ENCODE measurements around the gene STX16. TPM values are rescaled to one million over a fixed set of nuclear protein-coding genes. Genes with fewer than 3 reads are reported as not detected.
A peak's percentile ranks its signal among the peaks of the same experiment; 100 is the strongest.

STX16 gene
- total and polyA plus RNA-seq, 2 donors (not counting 1 experiment from before 2014, with no cell fraction given): 39.3 to 64.9 TPM

GRCh38 chr20:58664331-58664730, 13.2 kb downstream of the STX16 start:
- TF ChIP-seq CTCF (conservative IDR thresholded peaks at IDR 0.05 in 1 of 2, IDR thresholded peaks at IDR 0.05 in 1 of 2; ENCODE audit: low read depth in 1 of 2, low read length in 2 of 2): no peak
- TF ChIP-seq EZH2 (IDR thresholded peaks at IDR 0.05; ENCODE audit: low read length, missing control alignments): no peak
- H3K27ac ChIP-seq (ENCODE audit: insufficient read depth, low read length): no peak overlapping the region
- peaks cover 46% of the 10 kb centered on the region for H3K79me2 ChIP-seq (ENCODE audit: control insufficient read depth, insufficient read depth, low read length)
- no peak for DNase-seq (ENCODE audit: low read depth in 2 of 2)
- H2AFZ ChIP-seq (ENCODE audit: low read length): no peak overlapping the region
- no peaks in the 10 kb centered on the region for H3K27me3 ChIP-seq (ENCODE audit: control insufficient read depth, insufficient read depth, low read length)
- no peaks in the 10 kb centered on the region for H3K4me1 ChIP-seq (ENCODE audit: control insufficient read depth, extremely low read depth, insufficient read depth, low read length)
- H3K4me3 ChIP-seq (replicated peaks in 1 of 4; ENCODE audit: control extremely low read depth in 1 of 4, insufficient read depth in 1 of 4, low read depth in 3 of 4, low read length in 4 of 4): no peak overlapping the region
- no peak overlapping the region for H3K4me2 ChIP-seq (ENCODE audit: extremely low read depth, insufficient read depth, low read length)
- no peak overlapping the region for H3K9ac ChIP-seq (ENCODE audit: insufficient read depth, low read length)
- H3K9me3 ChIP-seq (ENCODE audit: control insufficient read depth, insufficient read depth, low read depth, low read length): no peaks in the 10 kb centered on the region
- peaks cover 4% of the 10 kb centered on the region for H3K36me3 ChIP-seq (ENCODE audit: control insufficient read depth, insufficient read depth, low read length)
- H4K20me1 ChIP-seq (ENCODE audit: control insufficient read depth, extremely low read depth, insufficient read depth, low read length): no peaks in the 10 kb centered on the region

DNA sequence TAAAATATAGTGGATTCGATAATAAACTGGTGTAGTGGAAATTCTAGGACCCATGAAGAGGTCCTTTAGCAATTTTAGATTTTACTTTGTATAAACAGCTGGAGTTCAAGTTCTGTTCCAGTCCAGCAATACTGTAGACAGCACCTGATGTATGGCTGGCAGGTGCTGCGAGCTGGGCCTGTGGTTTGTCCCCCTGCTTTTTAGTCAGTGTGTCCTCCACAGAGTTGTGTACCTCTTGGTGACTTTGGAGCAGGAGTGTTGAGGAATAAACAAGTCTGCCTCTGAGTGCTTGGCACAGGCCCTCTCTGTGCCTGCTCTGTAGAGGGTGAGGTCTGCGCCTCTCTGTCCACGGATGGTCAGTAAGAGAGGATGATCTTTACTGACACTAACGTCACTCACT, 13.8 kb downstream of the STX16 start:
- no peaks in the 10 kb centered on the region for H3K27me3 ChIP-seq (ENCODE audit: control insufficient read depth, insufficient read depth, low read length)
- DNase-seq (ENCODE audit: low read depth in 2 of 2): no peak
- peaks cover 40% of the 10 kb centered on the region for H3K79me2 ChIP-seq (ENCODE audit: control insufficient read depth, insufficient read depth, low read length)
- H2AFZ ChIP-seq (ENCODE audit: low read length): no peak overlapping the region
- TF ChIP-seq CTCF (conservative IDR thresholded peaks at IDR 0.05 in 1 of 2, IDR thresholded peaks at IDR 0.05 in 1 of 2; ENCODE audit: low read depth in 1 of 2, low read length in 2 of 2) (no peak), EZH2 (IDR thresholded peaks at IDR 0.05; ENCODE audit: low read length, missing control alignments) (no peak)
- peaks cover 4% of the 10 kb centered on the region for H3K36me3 ChIP-seq (ENCODE audit: control insufficient read depth, insufficient read depth, low read length)
- no peak overlapping the region for H3K4me2 ChIP-seq (ENCODE audit: extremely low read depth, insufficient read depth, low read length)
- no peaks in the 10 kb centered on the region for H3K9me3 ChIP-seq (ENCODE audit: control insufficient read depth, insufficient read depth, low read depth, low read length)
- no peaks in the 10 kb centered on the region for H4K20me1 ChIP-seq (ENCODE audit: control insufficient read depth, extremely low read depth, insufficient read depth, low read length)
- no peak overlapping the region for H3K4me3 ChIP-seq (replicated peaks in 1 of 4; ENCODE audit: control extremely low read depth in 1 of 4, insufficient read depth in 1 of 4, low read depth in 3 of 4, low read length in 4 of 4)
- no peaks in the 10 kb centered on the region for H3K4me1 ChIP-seq (ENCODE audit: control insufficient read depth, extremely low read depth, insufficient read depth, low read length)
- H3K27ac ChIP-seq (ENCODE audit: insufficient read depth, low read length): no peak overlapping the region
- no peak overlapping the region for H3K9ac ChIP-seq (ENCODE audit: insufficient read depth, low read length)

DNA sequence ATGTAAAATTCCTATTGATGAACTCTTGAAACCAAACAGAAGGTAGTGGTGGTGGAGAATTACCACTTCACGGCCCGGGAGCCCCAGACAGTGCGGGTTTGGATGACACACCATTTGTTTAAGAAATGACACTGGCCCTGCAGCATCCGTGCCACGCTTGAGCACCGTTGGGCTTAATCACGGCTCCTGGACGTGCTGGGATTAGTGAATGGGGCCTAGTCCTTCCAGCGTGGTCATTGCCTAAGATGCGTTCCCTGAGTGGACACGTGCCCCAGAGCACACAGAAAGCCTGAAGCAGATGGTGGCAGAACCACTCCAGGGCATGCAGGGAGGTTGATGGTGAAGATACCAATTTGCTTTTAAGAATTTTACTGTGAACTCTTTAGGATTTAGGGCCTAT, 14.5 kb downstream of the STX16 start:
- Histone ChIP-seq H3K27me3 (ENCODE audit: control insufficient read depth, insufficient read depth, low read length) (no peaks in the 10 kb centered on the region), H3K4me2 (ENCODE audit: extremely low read depth, insufficient read depth, low read length) (no peak overlapping the region), H4K20me1 (ENCODE audit: control insufficient read depth, extremely low read depth, insufficient read depth, low read length) (no peaks in the 10 kb centered on the region), H3K4me3 (replicated peaks in 1 of 4; ENCODE audit: control extremely low read depth in 1 of 4, insufficient read depth in 1 of 4, low read depth in 3 of 4, low read length in 4 of 4) (no peak overlapping the region), H3K9ac (ENCODE audit: insufficient read depth, low read length) (no peak overlapping the region), H3K27ac (ENCODE audit: insufficient read depth, low read length) (no peak overlapping the region), H3K36me3 (ENCODE audit: control insufficient read depth, insufficient read depth, low read length) (peaks cover 4% of the 10 kb centered on the region), H2AFZ (ENCODE audit: low read length) (no peak overlapping the region), H3K79me2 (ENCODE audit: control insufficient read depth, insufficient read depth, low read length) (peaks cover 34% of the 10 kb centered on the region), H3K4me1 (ENCODE audit: control insufficient read depth, extremely low read depth, insufficient read depth, low read length) (no peaks in the 10 kb centered on the region), H3K9me3 (ENCODE audit: control insufficient read depth, insufficient read depth, low read depth, low read length) (no peaks in the 10 kb centered on the region)
- peak in 1 of 2 donors; percentile 66 for DNase-seq (ENCODE audit: low read depth in 2 of 2)
- TF ChIP-seq CTCF (conservative IDR thresholded peaks at IDR 0.05 in 1 of 2, IDR thresholded peaks at IDR 0.05 in 1 of 2; ENCODE audit: low read depth in 1 of 2, low read length in 2 of 2) (no peak), EZH2 (IDR thresholded peaks at IDR 0.05; ENCODE audit: low read length, missing control alignments) (no peak)
